Naive thymus-derived CD4-positive, alpha-beta T cell (primary cell): ENCODE measurements around the gene PCDHGB2. TPM values are rescaled to one million over a fixed set of nuclear protein-coding genes. Genes with fewer than 3 reads are reported as not detected.
"Not testable (repeated sequence)": the region's sequence is repeated elsewhere in the genome, so short reads cannot be mapped to it uniquely, and the experiment has no call there.

ENCODE experiments used
- ATAC-seq: fragments of 150-1000 bp; cut with Tn5 transposase; 2 replicates; pipeline ENCODE4 v1.10.0; 2021; ENCODE audit warnings: mild to moderate bottlenecking, moderate library complexity
- CTCF ChIA-PET: fragments of 350-600 bp; sonication (Branson Sonifier 250); formaldehyde crosslinking; loops from one replicate; lab custom pipeline; 2021; ENCODE audit warnings: antibody characterized with exemption; lab: Charles Lee
- POLR2A ChIA-PET: fragments of 350-600 bp; sonication (Branson Sonifier 250); formaldehyde crosslinking; loops from one replicate; lab custom pipeline; 2021; ENCODE audit warnings: antibody characterized with exemption, inconsistent platforms; lab: Charles Lee
- DNase-seq, 9 donors: peaks; one replicate each; pipeline versions ENCODE4 v3.0.0 to v3.0.0-alpha.2; 2020 to 2022; ENCODE audit warnings: mixed read lengths in 1 of 9
- H3K27ac ChIP-seq: one replicate; pipeline ENCODE4 v1.7.0; 2013; ENCODE audit warnings: mild to moderate bottlenecking, low read depth, low read length, moderate library complexity
- H3K27me3 ChIP-seq, 2 donors: one replicate each; pipeline ENCODE4 v1.7.0; 2013; ENCODE audit warnings: low read length in 2 of 2, mild to moderate bottlenecking in 2 of 2, moderate library complexity in 2 of 2; ENCODE audit not compliant: control insufficient read depth in 2 of 2, insufficient read depth in 2 of 2
- H3K36me3 ChIP-seq, 3 experiments: 1 replicate in 2 of 3; 2 replicates in 1 of 3; pipeline ENCODE4 v1.7.0; 2013; ENCODE audit warnings: low read length in 3 of 3, mild to moderate bottlenecking in 3 of 3, moderate library complexity in 1 of 3; ENCODE audit not compliant: insufficient read depth in 3 of 3, control insufficient read depth in 2 of 3
- H3K4me1 ChIP-seq, 2 donors: one replicate each; pipeline ENCODE4 v1.7.0; 2013; ENCODE audit warnings: low read length in 2 of 2, mild to moderate bottlenecking in 2 of 2, moderate library complexity in 1 of 2; ENCODE audit not compliant: control insufficient read depth in 2 of 2, insufficient read depth in 2 of 2
- H3K4me3 ChIP-seq: 2 replicates; pipeline ENCODE4 v1.7.0; 2013; ENCODE audit warnings: mild to moderate bottlenecking, low read length
- H3K9me3 ChIP-seq, 3 experiments: 1 replicate in 2 of 3; 2 replicates in 1 of 3; pipeline ENCODE4 v1.7.0; 2013; ENCODE audit warnings: low read length in 3 of 3; ENCODE audit not compliant: control insufficient read depth in 2 of 3
- H3K27ac Mint-ChIP-seq, 9 donors: one replicate each; pipeline ENCODE4 v1.8.0; 2020 to 2022; ENCODE audit warnings: mixed read lengths in 9 of 9, mild to moderate bottlenecking in 8 of 9, moderate library complexity in 5 of 9, inconsistent platforms in 2 of 9
- H3K27me3 Mint-ChIP-seq, 5 donors: one replicate each; pipeline ENCODE4 v1.8.0; 2021 to 2022; ENCODE audit warnings: mixed read lengths in 5 of 5, mild to moderate bottlenecking in 1 of 5
- H3K36me3 Mint-ChIP-seq, 5 donors: one replicate each; pipeline ENCODE4 v1.8.0; 2020 to 2022; ENCODE audit warnings: mixed read lengths in 5 of 5, mild to moderate bottlenecking in 3 of 5, inconsistent platforms in 1 of 5
- H3K4me1 Mint-ChIP-seq, 7 donors: one replicate each; pipeline ENCODE4 v1.8.0; 2020 to 2022; ENCODE audit warnings: mixed read lengths in 7 of 7, mild to moderate bottlenecking in 3 of 7, inconsistent platforms in 1 of 7
- H3K4me3 Mint-ChIP-seq, 10 donors: one replicate each; pipeline ENCODE4 v1.8.0; 2020 to 2022; ENCODE audit warnings: mild to moderate bottlenecking in 10 of 10, mixed read lengths in 10 of 10, moderate library complexity in 6 of 10, inconsistent platforms in 2 of 10
- H3K9me3 Mint-ChIP-seq, 11 donors: one replicate each; pipeline ENCODE4 v1.8.0; 2020 to 2022; ENCODE audit warnings: mixed read lengths in 11 of 11, mild to moderate bottlenecking in 4 of 11, inconsistent platforms in 1 of 11, moderate library complexity in 1 of 11
- intact Hi-C, 2 donors: fragments of 100-400 bp; cut with micrococcal nuclease; formaldehyde crosslinking; loops; one replicate each; pipeline ENCODE4 v1.15.1; 2023
- polyA plus RNA-seq, 2 donors: library from polyadenylated mRNA; unstranded; fragments of 300-500 nt; fragmentation: Illumina TruSeq; gene quantifications; one replicate each; pipeline ENCODE4 v1.2.3, GENCODE V29; 2021
- total RNA-seq, 6 experiments: library from RNA in 5 of 6; stranded (reverse) in 5 of 6; gene quantifications; 1 replicate in 5 of 6; 2 replicates in 1 of 6; pipeline ENCODE4 v1.2.3 and lab custom pipeline; 2021 to 2026

The PCDHGB2 gene
- total and polyA plus RNA-seq, 7 experiments from 2014 or later = 0.24 to 1.3 (median 0.36) TPM; not detected in 3

DNA sequence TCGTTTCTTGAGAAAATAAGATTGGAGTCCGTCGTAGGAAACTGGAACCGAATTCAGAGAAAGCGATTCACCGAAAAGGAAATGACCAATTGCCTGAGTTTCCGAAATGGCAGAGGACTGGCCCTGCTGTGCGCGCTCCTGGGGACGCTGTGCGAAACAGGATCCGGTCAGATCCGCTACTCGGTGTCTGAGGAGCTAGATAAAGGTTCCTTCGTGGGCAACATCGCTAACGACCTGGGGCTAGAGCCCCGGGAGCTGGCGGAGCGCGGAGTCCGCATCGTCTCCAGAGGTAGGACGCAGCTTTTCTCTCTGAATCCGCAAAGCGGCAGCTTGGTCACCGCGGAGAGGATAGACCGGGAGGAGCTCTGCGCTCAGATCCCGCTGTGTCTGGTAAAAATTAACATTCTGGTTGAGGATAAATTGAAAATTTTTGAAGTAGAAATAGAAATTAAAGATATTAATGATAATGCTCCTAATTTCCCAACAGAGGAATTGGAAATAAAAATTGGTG lies 15.8 kb upstream of the PCDHGB2 start:
- Histone ChIP-seq H3K4me1 (no peaks in the 10 kb centered on the region), H3K27me3 (peaks cover 3 to 11% of the 10 kb centered on the region in 2 donors), H3K4me3 (no peak overlapping the region), H3K36me3 (no peaks in the 10 kb centered on the region), H3K27ac (no peak overlapping the region), H3K9me3 (peaks cover 0 to 29% (median 0%) of the 10 kb centered on the region in 3 experiments)
- Mint-ChIP-seq H3K9me3 (peaks cover 12 to 91% (median 63%) of the 10 kb centered on the region in 11 donors), H3K27me3 (peaks cover 20 to 82% (median 81%) of the 10 kb centered on the region in 5 donors), H3K36me3 (peaks cover 4 to 43% (median 10%) of the 10 kb centered on the region in 5 donors), H3K4me3 (peak overlapping the region in 7 of 10 donors; percentile 48 to 76 (median 57)), H3K27ac (no peak overlapping the region), H3K4me1 (no peaks in the 10 kb centered on the region)
- ChIA-PET CTCF (no interaction called here), POLR2A (no interaction called here)
- no peak for DNase-seq
- ATAC-seq = no peak
- intact Hi-C loops = loop anchor here in 1 of 2 donors (5.0 kb wide), 1 partner anchor 213 kb away; no protein-coding TSS in a partner anchor

DNA sequence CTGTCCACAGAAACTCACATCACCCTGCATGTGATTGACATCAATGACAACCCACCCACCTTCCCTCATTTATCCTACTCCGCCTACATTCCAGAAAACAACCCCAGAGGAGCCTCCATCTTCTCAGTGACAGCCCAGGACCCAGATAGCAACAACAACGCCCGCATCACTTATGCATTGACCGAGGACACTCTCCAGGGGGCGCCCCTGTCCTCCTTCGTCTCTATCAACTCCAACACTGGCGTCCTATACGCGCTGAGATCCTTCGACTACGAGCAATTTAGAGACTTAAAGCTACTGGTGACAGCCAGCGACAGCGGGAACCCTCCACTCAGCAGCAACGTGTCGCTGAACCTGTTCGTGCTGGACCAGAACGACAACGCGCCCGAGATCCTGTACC lies 14.5 kb upstream of the PCDHGB2 start:
- H3K27ac Mint-ChIP-seq = no peak overlapping the region
- peaks cover 9 to 91% (median 55%) of the 10 kb centered on the region in 11 donors for H3K9me3 Mint-ChIP-seq
- Histone ChIP-seq H3K9me3 (peaks cover 0 to 23% (median 0%) of the 10 kb centered on the region in 3 experiments), H3K36me3 (no peaks in the 10 kb centered on the region), H3K4me1 (no peaks in the 10 kb centered on the region), H3K4me3 (no peak overlapping the region), H3K27me3 (peaks cover 3 to 7% of the 10 kb centered on the region in 2 donors), H3K27ac (no peak overlapping the region)
- DNase-seq (no peak), ATAC-seq (no peak)
- peaks cover 0 to 45% (median 8%) of the 10 kb centered on the region in 5 donors for H3K36me3 Mint-ChIP-seq
- peaks cover 17 to 89% (median 84%) of the 10 kb centered on the region in 5 donors for H3K27me3 Mint-ChIP-seq
- peak overlapping the region in 1 of 10 donors; percentile 34 for H3K4me3 Mint-ChIP-seq
- CTCF ChIA-PET = no interaction called here
- peaks cover 0 to 3% (median 0%) of the 10 kb centered on the region in 7 donors for H3K4me1 Mint-ChIP-seq
- POLR2A ChIA-PET = no interaction called here
- intact Hi-C loops = no loop called here

DNA sequence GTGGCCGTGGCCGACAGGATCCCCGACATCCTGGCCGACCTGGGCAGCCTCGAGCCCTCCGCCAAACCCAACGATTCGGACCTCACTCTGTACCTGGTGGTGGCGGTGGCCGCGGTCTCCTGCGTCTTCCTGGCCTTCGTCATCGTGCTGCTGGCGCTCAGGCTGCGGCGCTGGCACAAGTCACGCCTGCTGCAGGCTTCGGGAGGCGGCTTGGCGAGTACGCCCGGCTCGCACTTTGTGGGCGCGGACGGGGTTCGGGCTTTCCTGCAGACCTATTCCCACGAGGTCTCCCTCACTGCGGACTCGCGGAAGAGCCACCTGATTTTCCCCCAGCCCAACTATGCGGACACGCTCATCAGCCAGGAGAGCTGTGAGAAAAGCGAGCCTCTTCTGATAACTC lies 13.8 kb upstream of the PCDHGB2 start:
- H3K36me3 ChIP-seq, H3K4me3 ChIP-seq, H3K4me1 ChIP-seq, H3K4me1 Mint-ChIP-seq, intact Hi-C loops, POLR2A ChIA-PET, CTCF ChIA-PET, ATAC-seq, H3K27ac ChIP-seq, DNase-seq, H3K27ac Mint-ChIP-seq, H3K4me3 Mint-ChIP-seq: not testable (repeated sequence)
- Mint-ChIP-seq H3K27me3 (peaks cover 18 to 91% (median 87%) of the 10 kb centered on the region in 5 donors), H3K36me3 (peaks cover 0 to 50% (median 7%) of the 10 kb centered on the region in 5 donors), H3K9me3 (peaks cover 8 to 94% (median 58%) of the 10 kb centered on the region in 11 donors)
- Histone ChIP-seq H3K9me3 (peaks cover 0 to 27% (median 0%) of the 10 kb centered on the region in 3 experiments), H3K27me3 (peaks cover 3 to 12% of the 10 kb centered on the region in 2 donors)

DNA sequence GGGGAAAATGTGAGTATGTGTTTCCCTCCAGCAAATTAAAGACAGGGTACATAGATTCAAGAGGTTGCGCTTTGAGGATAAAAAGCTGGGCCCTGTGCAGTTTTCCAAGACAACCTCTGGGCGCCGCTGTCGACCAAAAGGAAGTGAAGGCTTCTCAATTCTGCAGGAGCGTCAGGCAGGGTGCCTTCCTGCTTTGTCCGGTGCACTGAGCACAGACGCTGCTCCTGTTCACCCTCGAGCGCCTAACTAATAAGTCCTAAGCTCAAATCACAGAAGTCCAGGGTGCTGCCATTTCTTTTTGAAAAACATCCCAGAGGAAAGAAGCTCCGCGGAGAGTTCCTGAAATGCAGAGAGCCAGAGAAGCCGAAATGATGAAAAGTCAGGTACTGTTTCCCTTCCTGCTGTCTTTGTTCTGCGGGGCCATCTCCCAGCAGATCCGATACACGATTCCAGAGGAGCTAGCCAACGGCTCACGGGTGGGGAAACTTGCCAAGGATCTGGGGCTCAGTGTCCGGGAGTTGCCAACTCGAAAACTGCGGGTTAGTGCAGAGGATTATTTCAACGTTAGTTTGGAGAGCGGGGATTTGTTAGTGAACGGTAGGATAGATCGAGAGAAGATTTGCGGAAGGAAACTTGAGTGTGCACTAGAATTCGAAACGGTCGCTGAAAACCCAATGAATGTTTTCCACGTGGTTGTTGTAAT lies 9.7 kb upstream of the PCDHGB2 start, which contains the start of gene PCDHGB1:
Gene PCDHGB1, plus strand, starts transcription at position 183 of the 703 bp plus-strand sequence. Its CDS starts 162 bp downstream, at position 345.
- Histone ChIP-seq H3K27me3 (peaks cover 3 to 5% of the 10 kb centered on the region in 2 donors), H3K4me1 (no peaks in the 10 kb centered on the region), H3K4me3 (no peak within 1 kb of the TSS), H3K36me3 (no peaks in the 10 kb centered on the region), H3K9me3 (peaks cover 0 to 36% (median 0%) of the 10 kb centered on the region in 3 experiments), H3K27ac (no peak within 1 kb of the TSS)
- ATAC-seq (peak; percentile 47), DNase-seq (peak in 2 of 9 donors; percentile 18 to 28)
- H3K27me3 Mint-ChIP-seq = peaks cover 23 to 86% (median 83%) of the 10 kb centered on the region in 5 donors
- peaks cover 0 to 3% (median 0%) of the 10 kb centered on the region in 7 donors for H3K4me1 Mint-ChIP-seq
- intact Hi-C loops = no loop called here
- H3K27ac Mint-ChIP-seq = peak within 1 kb of the TSS in 1 of 9 donors; percentile 42
- ChIA-PET CTCF (no interaction called here), POLR2A (no interaction called here)
- peak within 1 kb of the TSS in 6 of 10 donors; percentile 2 to 79 (median 59) for H3K4me3 Mint-ChIP-seq
- peaks cover 0 to 41% (median 7%) of the 10 kb centered on the region in 5 donors for H3K36me3 Mint-ChIP-seq
- peaks cover 7 to 90% (median 48%) of the 10 kb centered on the region in 11 donors for H3K9me3 Mint-ChIP-seq

DNA sequence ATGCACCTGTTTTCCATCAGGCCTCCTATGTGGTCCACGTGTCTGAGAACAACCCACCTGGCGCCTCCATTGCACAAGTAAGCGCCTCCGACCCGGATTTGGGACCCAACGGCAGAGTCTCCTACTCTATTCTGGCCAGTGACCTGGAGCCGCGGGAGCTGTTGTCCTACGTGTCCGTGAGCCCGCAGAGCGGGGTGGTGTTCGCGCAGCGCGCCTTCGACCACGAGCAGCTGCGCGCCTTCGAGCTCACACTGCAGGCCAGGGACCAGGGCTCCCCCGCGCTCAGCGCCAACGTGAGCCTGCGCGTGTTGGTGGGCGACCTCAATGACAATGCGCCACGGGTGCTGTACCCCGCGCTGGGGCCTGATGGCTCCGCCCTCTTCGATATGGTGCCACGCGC lies 8.2 kb upstream of the PCDHGB2 start:
- ATAC-seq (no peak), DNase-seq (no peak)
- no peak overlapping the region for H3K27ac ChIP-seq
- peaks cover 0 to 36% (median 5%) of the 10 kb centered on the region in 5 donors for H3K36me3 Mint-ChIP-seq
- H3K36me3 ChIP-seq = no peaks in the 10 kb centered on the region
- POLR2A ChIA-PET = no interaction called here
- no peak overlapping the region for H3K4me3 Mint-ChIP-seq
- no peaks in the 10 kb centered on the region for H3K4me1 ChIP-seq
- H3K27me3 Mint-ChIP-seq = peaks cover 28 to 91% (median 86%) of the 10 kb centered on the region in 5 donors
- H3K4me1 Mint-ChIP-seq = peaks cover 0 to 3% (median 0%) of the 10 kb centered on the region in 7 donors
- CTCF ChIA-PET = no interaction called here
- intact Hi-C loops = no loop called here
- H3K9me3 ChIP-seq = peaks cover 0 to 46% (median 0%) of the 10 kb centered on the region in 3 experiments
- no peak overlapping the region for H3K4me3 ChIP-seq
- peaks cover 3 to 5% of the 10 kb centered on the region in 2 donors for H3K27me3 ChIP-seq
- H3K9me3 Mint-ChIP-seq = peaks cover 6 to 93% (median 51%) of the 10 kb centered on the region in 11 donors
- no peak overlapping the region for H3K27ac Mint-ChIP-seq

DNA sequence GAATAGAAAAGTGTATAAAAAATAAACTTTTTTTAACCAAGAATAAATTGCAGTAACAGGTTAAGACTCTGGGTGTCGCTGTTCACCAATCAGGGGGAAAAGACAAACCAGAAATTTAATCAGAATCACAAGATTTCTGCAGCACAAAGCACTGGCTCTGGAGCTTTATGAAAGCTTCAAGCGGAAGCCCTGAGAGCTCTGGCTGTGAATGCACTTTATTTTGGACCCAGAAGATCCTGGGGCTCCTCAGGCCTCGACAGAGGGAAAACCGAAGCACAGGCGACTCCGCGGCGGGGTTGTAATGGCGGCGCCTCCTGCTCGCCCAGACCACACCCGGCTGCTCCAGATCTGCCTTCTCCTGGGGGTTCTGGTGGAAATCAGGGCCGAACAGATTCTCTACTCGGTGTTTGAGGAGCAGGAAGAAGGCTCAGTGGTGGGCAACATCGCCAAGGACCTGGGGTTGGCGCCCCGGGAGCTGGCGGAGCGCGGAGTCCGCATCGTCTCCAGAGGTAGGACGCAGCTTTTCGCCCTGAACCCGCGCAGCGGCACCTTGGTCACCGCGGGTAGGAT lies 4.8 kb upstream of the PCDHGB2 start, which contains the start of gene PCDHGA4:
Gene PCDHGA4, plus strand, starts transcription at position 122 of the 570 bp plus-strand sequence. Its CDS starts 87 bp downstream, at position 209.
- peak within 1 kb of the TSS in 5 of 10 donors; percentile 27 to 55 (median 35) for H3K4me3 Mint-ChIP-seq
- Histone ChIP-seq H3K4me1 (no peaks in the 10 kb centered on the region), H3K36me3 (no peaks in the 10 kb centered on the region), H3K27me3 (peaks cover 0 to 5% of the 10 kb centered on the region in 2 donors), H3K27ac (no peak within 1 kb of the TSS), H3K9me3 (peaks cover 0 to 52% (median 0%) of the 10 kb centered on the region in 3 experiments), H3K4me3 (no peak within 1 kb of the TSS)
- H3K4me1 Mint-ChIP-seq = peaks cover 0 to 5% (median under 1%) of the 10 kb centered on the region in 7 donors
- peaks cover 8 to 91% (median 48%) of the 10 kb centered on the region in 11 donors for H3K9me3 Mint-ChIP-seq
- H3K27ac Mint-ChIP-seq = no peak within 1 kb of the TSS
- CTCF ChIA-PET = no interaction called here
- POLR2A ChIA-PET = no interaction called here
- intact Hi-C loops = loop anchor here in 1 of 2 donors (5.0 kb wide), 1 partner anchor 157 kb away; no protein-coding TSS in a partner anchor
- ATAC-seq (no peak), DNase-seq (no peak)
- H3K36me3 Mint-ChIP-seq = peaks cover 0 to 38% (median 6%) of the 10 kb centered on the region in 5 donors
- H3K27me3 Mint-ChIP-seq = peaks cover 28 to 90% (median 81%) of the 10 kb centered on the region in 5 donors
